ENCODE data around the gene UPP2. TPM values are rescaled to one million over a fixed set of nuclear protein-coding genes. Genes with fewer than 3 reads are reported as not detected.

The UPP2 gene
- total and polyA plus RNA-seq, 2 of the 13 experiments (the other 11 are each of a cell fraction or from before 2014, with no cell fraction given), result 0.07 to 0.28 TPM

GRCh38 chr2:158130832-158131473, 29.3 kb downstream of the UPP2 start (continued):
- TF ChIP-seq ZNF790 (CRISPR knock-in tag; IDR thresholded peaks at IDR 0.05; ENCODE audit: borderline replicate concordance) (no peak), ZNF567 (CRISPR knock-in tag; IDR thresholded peaks at IDR 0.05; ENCODE audit: borderline replicate concordance) (no peak), ZBTB20 (CRISPR knock-in tag; IDR thresholded peaks at IDR 0.05; ENCODE audit: borderline replicate concordance, low read depth) (peak; percentile 100), USF2 (IDR thresholded peaks at IDR 0.05; ENCODE audit: low read depth, low read length) (no peak), USF2 (CRISPR knock-in tag; IDR thresholded peaks at IDR 0.05; ENCODE audit: borderline replicate concordance) (no peak), KAT2B (IDR thresholded peaks at IDR 0.05; ENCODE audit: borderline replicate concordance, low read depth, low read length) (no peak), ARHGAP35 (CRISPR knock-in tag; IDR thresholded peaks at IDR 0.05; ENCODE audit: borderline replicate concordance) (no peak), ZBED4 (CRISPR knock-in tag; IDR thresholded peaks at IDR 0.05; ENCODE audit: borderline replicate concordance) (peak; percentile 25; the same call in 1 of the 2 replicates), ARNT (IDR thresholded peaks at IDR 0.05) (no peak), ZNF441 (CRISPR knock-in tag; IDR thresholded peaks at IDR 0.05; ENCODE audit: borderline replicate concordance) (0 out of 2 replicates have a peak, but pooled peaks have one; percentile 38), POLR2A (IDR thresholded peaks at IDR 0.05; ENCODE audit: insufficient read depth in 1 of 2, low read depth in 2 of 2, low read length in 2 of 2) (no peak; a peak in 1 of 4 replicates), ZNF513 (CRISPR knock-in tag; conservative IDR thresholded peaks at IDR 0.05) (no peak), ZNF34 (CRISPR knock-in tag; IDR thresholded peaks at IDR 0.05; ENCODE audit: borderline replicate concordance) (no peak), ZZZ3 (CRISPR knock-in tag; IDR thresholded peaks at IDR 0.05; ENCODE audit: borderline replicate concordance) (no peak), ZNF768 (CRISPR knock-in tag; IDR thresholded peaks at IDR 0.05) (no peak; the same call in 1 of the 2 replicates), NFYC (CRISPR knock-in tag; IDR thresholded peaks at IDR 0.05) (peak; percentile 52), ZNF263 (CRISPR knock-in tag; IDR thresholded peaks at IDR 0.05) (no peak), MAZ (IDR thresholded peaks at IDR 0.05; ENCODE audit: borderline replicate concordance, low read depth, low read length) (no peak), MAZ (CRISPR knock-in tag; IDR thresholded peaks at IDR 0.05; ENCODE audit: low read depth) (no peak), CENPX (CRISPR knock-in tag; IDR thresholded peaks at IDR 0.05) (no peak), SRF (IDR thresholded peaks at IDR 0.05; ENCODE audit: low read depth, low read length) (0 out of 2 replicates have a peak, but pooled peaks have one; percentile 23), ETV5 (CRISPR knock-in tag; IDR thresholded peaks at IDR 0.05; ENCODE audit: borderline replicate concordance) (peak; percentile 99), KDM1A (CRISPR knock-in tag; IDR thresholded peaks at IDR 0.05) (no peak), ZNF44 (CRISPR knock-in tag; IDR thresholded peaks at IDR 0.05) (no peak)
